HCT116 (cell line): ENCODE results near the gene APBA2. TPM values are rescaled to one million over a fixed set of nuclear protein-coding genes. Genes with fewer than 3 reads are reported as not detected.

Experiments
- ATAC-seq: fragments of 200-7000 bp; cut with Tn5 transposase; 2 replicates; pipeline ENCODE4 v1.9.1; 2020; ENCODE audit warnings: mild to moderate bottlenecking, moderate library complexity
- BruUV-seq: library from RNA; stranded (reverse); fragments of 400-500 nt; replicated peaks from 2 replicates; lab custom pipeline; 2021; lab: Mats Ljungman, UMichigan
- CTCF ChIA-PET: fragments of 300-600 bp; sonication (Branson Sonifier 250); formaldehyde crosslinking; loops from one replicate; lab custom pipeline; 2021; ENCODE audit warnings: antibody characterized with exemption; lab: Charles Lee
- POLR2A ChIA-PET: fragments of 300-600, 350-600 bp; sonication (Branson Sonifier 250); formaldehyde crosslinking; loops from one replicate; lab custom pipeline; 2021; ENCODE audit warnings: antibody characterized with exemption; lab: Charles Lee
- RAD21 ChIA-PET, 2 experiments: fragments of 300-600 bp; sonication (Branson Sonifier 250); formaldehyde crosslinking; loops; one replicate each; lab custom pipeline; 2023; ENCODE audit warnings: low total read pairs in 2 of 2; ENCODE audit not compliant: uncharacterized antibody in 2 of 2, unreplicated experiment in 2 of 2, low non-redundant PET in 1 of 2; lab: Charles Lee
- DNase-seq: peaks from one replicate; pipeline ENCODE4 v3.0.0-alpha.2; 2010; ENCODE audit warnings: low read depth, low spot score
- H2AFZ ChIP-seq: fragments of 200-600 bp; shearing (Covaris generic), sonication (generic); 2 replicates; pipeline ENCODE4 v1.6.1; 2017; ENCODE audit warnings: low read depth, mixed run types, mixed read lengths, antibody characterized with exemption, low read length; ENCODE audit not compliant: poor library complexity, severe bottlenecking
- H3K27ac ChIP-seq: 2 replicates; pipeline ENCODE4 v1.5.1; 2012; ENCODE audit warnings: low read depth, low read length
- H3K27me3 ChIP-seq: fragments of 200-600 bp; sonication (generic); 2 replicates; pipeline ENCODE4 v1.6.1; 2016; ENCODE audit warnings: mixed run types, low read length, mixed read lengths; ENCODE audit not compliant: insufficient read depth
- H3K36me3 ChIP-seq, 2 experiments: fragments of 200-500 bp in 1 of 2; fragments of 200-600 bp in 1 of 2; sonication (Bioruptor generic) in 1 of 2; sonication (generic) in 1 of 2; 2 replicates each; pipeline versions ENCODE4 v1.5.1 to v1.6.1; 2014 to 2016; ENCODE audit warnings: low read length in 2 of 2, inconsistent platforms in 1 of 2, mixed read lengths in 1 of 2, mixed run types in 1 of 2; ENCODE audit not compliant: insufficient read depth in 2 of 2, control insufficient read depth in 1 of 2
- H3K4me1 ChIP-seq, 2 experiments: fragments of 200-600 bp in 1 of 2; sonication (generic) in 1 of 2; 2 replicates each; pipeline versions ENCODE4 v1.5.1 to v1.6.1; 2012 to 2017; ENCODE audit warnings: low read length in 2 of 2, inconsistent platforms in 1 of 2, mild to moderate bottlenecking in 1 of 2, mixed read lengths in 1 of 2, mixed run types in 1 of 2, moderate library complexity in 1 of 2; ENCODE audit not compliant: insufficient read depth in 2 of 2, control insufficient read depth in 1 of 2
- H3K4me2 ChIP-seq: fragments of 200-600 bp; sonication (generic); 2 replicates; pipeline ENCODE4 v1.6.1; 2017; ENCODE audit warnings: mixed run types, low read length, mixed read lengths
- H3K4me3 ChIP-seq, 2 experiments: fragments of 200-600 bp in 1 of 2; sonication (generic) in 1 of 2; replicated peaks in 1 of 2; 2 replicates each; pipeline ENCODE4 v1.5.1; 2011 to 2016; ENCODE audit warnings: low read length in 2 of 2, control low read depth in 1 of 2, low read depth in 1 of 2, mild to moderate bottlenecking in 1 of 2, mixed read lengths in 1 of 2, mixed run types in 1 of 2
- H3K79me2 ChIP-seq: fragments of 200-600 bp; sonication (generic); 2 replicates; pipeline ENCODE4 v1.6.1; 2017; ENCODE audit warnings: mild to moderate bottlenecking, mixed run types, low read length, moderate library complexity, mixed read lengths; ENCODE audit not compliant: insufficient read depth
- H3K9ac ChIP-seq: fragments of 200-600 bp; sonication (generic); 2 replicates; pipeline ENCODE4 v1.6.1; 2016; ENCODE audit warnings: low read length, mixed read lengths
- H3K9me2 ChIP-seq: fragments of 200-600 bp; sonication (generic), shearing (Covaris generic); 2 replicates; pipeline ENCODE4 v1.6.1; 2017; ENCODE audit warnings: mixed run types, mild to moderate bottlenecking, moderate library complexity; ENCODE audit not compliant: insufficient read depth
- H3K9me3 ChIP-seq, 2 experiments: fragments of 200-500 bp in 1 of 2; fragments of 200-600 bp in 1 of 2; sonication (Bioruptor generic) in 1 of 2; sonication (generic) in 1 of 2; 2 replicates each; pipeline ENCODE4 v1.6.1; 2014 to 2017; ENCODE audit warnings: low read length in 2 of 2, mixed read lengths in 2 of 2, inconsistent platforms in 1 of 2, low read depth in 1 of 2, mild to moderate bottlenecking in 1 of 2, mixed run types in 1 of 2, moderate library complexity in 1 of 2; ENCODE audit not compliant: control insufficient read depth in 1 of 2, insufficient read depth in 1 of 2
- H4K20me1 ChIP-seq: fragments of 200-600 bp; sonication (generic), shearing (Covaris generic); 2 replicates; pipeline ENCODE4 v1.6.1; 2017; ENCODE audit warnings: mixed run types, mild to moderate bottlenecking, moderate library complexity; ENCODE audit not compliant: insufficient read depth
- ATF3 ChIP-seq: IDR thresholded peaks from 2 replicates; pipeline ENCODE4 v1.6.1; 2012
- CBX3 ChIP-seq: IDR thresholded peaks from 2 replicates; pipeline ENCODE4 v1.6.1; 2012; ENCODE audit warnings: low read depth
- EZH2 ChIP-seq: fragments of 200-600 bp; sonication (generic); IDR thresholded peaks from 2 replicates; pipeline ENCODE4 v1.6.1; 2017; ENCODE audit warnings: antibody characterized with exemption, mixed run types
- EZH2phosphoT487 ChIP-seq: fragments of 200-600 bp; IDR thresholded peaks from 2 replicates; pipeline ENCODE4 v1.6.1; 2018; ENCODE audit warnings: antibody characterized with exemption, borderline replicate concordance
- FOSL1 ChIP-seq: IDR thresholded peaks from 2 replicates; pipeline ENCODE4 v1.6.1; 2012; ENCODE audit warnings: low read depth
- JUND ChIP-seq: IDR thresholded peaks from 2 replicates; pipeline ENCODE4 v1.6.1; 2012
- MAX ChIP-seq: IDR thresholded peaks from 2 replicates; pipeline ENCODE4 v1.6.1; 2012
- POLR2AphosphoS5 ChIP-seq: IDR thresholded peaks from 2 replicates; pipeline ENCODE4 v1.6.1; 2011; ENCODE audit warnings: mild to moderate bottlenecking, low read depth, low read length, moderate library complexity
- SIN3A ChIP-seq: IDR thresholded peaks from 2 replicates; pipeline ENCODE4 v1.6.1; 2012; ENCODE audit warnings: low read depth
- SP1 ChIP-seq: IDR thresholded peaks from 2 replicates; pipeline ENCODE4 v1.6.1; 2012; ENCODE audit warnings: low read depth
- SRF ChIP-seq: IDR thresholded peaks from 2 replicates; pipeline ENCODE4 v1.6.1; 2012; ENCODE audit warnings: low read depth
- YY1 ChIP-seq: IDR thresholded peaks from 2 replicates; pipeline ENCODE4 v1.6.1; 2011; ENCODE audit warnings: low read length, low read depth, moderate library complexity, mild to moderate bottlenecking; ENCODE audit not compliant: insufficient replicate concordance; ENCODE audit errors: extremely low read depth
- ZBTB33 ChIP-seq: IDR thresholded peaks from 2 replicates; pipeline ENCODE4 v1.6.1; 2011; ENCODE audit warnings: mild to moderate bottlenecking, low read length, moderate library complexity; ENCODE audit not compliant: insufficient replicate concordance; ENCODE audit errors: extremely low read depth
- ZNF274 ChIP-seq: fragments of 200-500 bp; sonication (Bioruptor generic); IDR thresholded peaks from 2 replicates; pipeline ENCODE4 v1.6.1; 2014; ENCODE audit warnings: mild to moderate bottlenecking, low read depth, low read length, inconsistent platforms
- intact Hi-C: fragments of 100-400 bp; cut with micrococcal nuclease; formaldehyde crosslinking; loops from 2 replicates; pipeline ENCODE4 v1.10.0; 2022
- total RNA-seq: library from RNA; stranded (reverse); gene quantifications from one replicate; pipeline ENCODE4 v1.2.1, GENCODE V29; 2021; ENCODE audit not compliant: unreplicated experiment

The APBA2 gene
- total RNA-seq, 1 experiment from 2014 or later: 0.47 TPM

- DNase-seq: no peak
- POLR2A ChIA-PET: no interaction called here
- intact Hi-C loops: no loop called here
- Histone ChIP-seq H3K36me3 (no peaks in the 10 kb centered on the region), H3K9ac (no peak overlapping the region), H3K27ac (no peak overlapping the region), H3K79me2 (no peaks in the 10 kb centered on the region), H3K9me2 (no peaks in the 10 kb centered on the region), H4K20me1 (no peaks in the 10 kb centered on the region), H3K27me3 (no peaks in the 10 kb centered on the region), H2AFZ (no peak overlapping the region), H3K4me3 (no peak overlapping the region), H3K9me3 (no peaks in the 10 kb centered on the region), H3K4me1 (no peaks in the 10 kb centered on the region; a peak in 1 of 4 replicates), H3K4me2 (no peak overlapping the region)
- BruUV-seq: no TSS peak
- no peak for TF ChIP-seq FOSL1
- no peak for TF ChIP-seq CBX3
- TF ChIP-seq YY1: no peak
- no peak for TF ChIP-seq SRF
- no peak for TF ChIP-seq SIN3A
- no peak for TF ChIP-seq ZBTB33
- no peak for TF ChIP-seq MAX
- TF ChIP-seq EZH2: no peak
- TF ChIP-seq POLR2AphosphoS5: no peak
- TF ChIP-seq JUND: no peak
- no peak for TF ChIP-seq EZH2phosphoT487
- TF ChIP-seq ZNF274: no peak
- TF ChIP-seq ATF3: no peak
- TF ChIP-seq SP1: no peak
- CTCF ChIA-PET: no interaction called here
- no peak for ATAC-seq
- RAD21 ChIA-PET: no interaction called here
These were observed 595 bp upstream of the APBA2 start for GRCh38 chr15:28885128-28885629.
